ENCODE results near the gene TRABD2A.
A peak's percentile ranks its signal among the peaks of the same experiment; 100 is the strongest.
"Not testable (repeated sequence)": the region's sequence is repeated elsewhere in the genome, so short reads cannot be mapped to it uniquely, and the experiment has no call there.

The TRABD2A gene, protein sequence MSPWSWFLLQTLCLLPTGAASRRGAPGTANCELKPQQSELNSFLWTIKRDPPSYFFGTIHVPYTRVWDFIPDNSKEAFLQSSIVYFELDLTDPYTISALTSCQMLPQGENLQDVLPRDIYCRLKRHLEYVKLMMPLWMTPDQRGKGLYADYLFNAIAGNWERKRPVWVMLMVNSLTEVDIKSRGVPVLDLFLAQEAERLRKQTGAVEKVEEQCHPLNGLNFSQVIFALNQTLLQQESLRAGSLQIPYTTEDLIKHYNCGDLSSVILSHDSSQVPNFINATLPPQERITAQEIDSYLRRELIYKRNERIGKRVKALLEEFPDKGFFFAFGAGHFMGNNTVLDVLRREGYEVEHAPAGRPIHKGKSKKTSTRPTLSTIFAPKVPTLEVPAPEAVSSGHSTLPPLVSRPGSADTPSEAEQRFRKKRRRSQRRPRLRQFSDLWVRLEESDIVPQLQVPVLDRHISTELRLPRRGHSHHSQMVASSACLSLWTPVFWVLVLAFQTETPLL

DNA sequence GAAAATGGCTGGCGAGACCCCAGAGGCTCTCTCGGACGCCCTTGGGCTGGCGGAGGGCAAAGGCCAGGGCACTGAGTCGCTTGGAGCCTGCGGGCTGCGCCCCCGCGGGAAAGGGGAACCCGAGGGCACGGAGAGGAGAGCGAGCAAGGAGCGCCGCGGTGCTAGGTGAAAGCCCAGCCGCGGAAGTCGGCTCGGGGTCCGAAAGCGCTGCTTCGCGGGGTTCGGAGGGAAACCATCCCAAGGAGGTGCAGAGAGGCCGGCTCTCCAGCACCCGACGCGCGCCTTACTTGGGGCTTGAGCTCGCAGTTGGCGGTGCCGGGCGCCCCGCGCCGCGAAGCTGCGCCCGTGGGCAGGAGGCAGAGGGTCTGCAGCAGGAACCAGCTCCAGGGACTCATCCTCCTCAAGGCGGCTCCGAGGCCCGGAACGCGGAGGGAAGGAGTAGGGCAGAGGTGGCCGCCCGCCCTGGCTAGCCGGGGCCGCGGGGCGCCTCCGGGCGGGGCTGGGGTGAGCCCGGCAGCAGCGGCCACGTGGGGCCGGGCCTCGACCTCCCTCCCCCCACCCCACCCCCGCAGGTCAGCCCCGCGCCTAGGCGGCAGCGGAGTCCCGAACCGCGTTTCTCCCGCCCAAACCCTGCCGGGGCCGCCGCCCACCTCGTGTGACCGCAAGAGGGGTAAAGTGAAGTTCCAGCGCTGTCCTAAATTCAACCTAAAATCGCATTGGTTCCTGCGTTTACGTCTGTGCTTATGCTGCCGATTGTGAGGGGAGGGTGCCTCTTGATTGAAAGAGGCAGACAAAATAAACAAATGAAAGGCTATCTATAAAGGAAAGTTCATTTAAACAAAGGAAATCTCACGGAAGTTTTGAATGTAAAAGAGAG is at the start of gene TRABD2A:
TRABD2A (minus strand) TSS at position 440 of the 877 bp plus-strand sequence; CDS start at position 395, 45 bp downstream.
- no peak for DNase-seq

- DNase-seq, result no peak
Measured at GRCh38 chr2:84927275-84927627, 46.4 kb upstream of the TRABD2A start.

- DNase-seq, result peak; percentile 89 to 90
Measured at GRCh38 chr2:84925724-84926376, 45.0 kb upstream of the TRABD2A start.

DNA sequence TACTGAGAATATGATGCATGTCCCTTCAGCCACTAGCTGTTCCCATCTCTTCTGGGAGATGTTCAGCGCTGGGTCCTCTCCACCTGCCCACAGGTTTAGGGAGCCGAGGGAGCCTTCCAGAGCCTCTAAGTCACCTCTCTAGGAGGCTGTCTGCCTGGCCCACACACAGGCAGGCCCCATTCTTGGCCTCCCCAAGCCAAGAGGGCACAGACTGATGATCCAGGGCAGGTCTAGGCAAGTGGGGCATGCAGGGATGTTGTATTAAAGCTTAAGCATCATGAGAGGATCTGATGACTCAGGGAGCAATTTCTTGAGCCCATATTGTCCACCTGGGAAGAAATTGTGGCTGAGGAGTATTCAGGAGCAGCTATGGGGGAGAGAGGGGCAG is 44.4 kb upstream of the TRABD2A start:
- no peak for DNase-seq

GRCh38 chr2:84924173-84925106 is 43.6 kb upstream of the TRABD2A start:
- no peak for DNase-seq

- DNase-seq, result no peak
Measured at GRCh38 chr2:84923009-84923408, 42.1 kb upstream of the TRABD2A start.

DNA sequence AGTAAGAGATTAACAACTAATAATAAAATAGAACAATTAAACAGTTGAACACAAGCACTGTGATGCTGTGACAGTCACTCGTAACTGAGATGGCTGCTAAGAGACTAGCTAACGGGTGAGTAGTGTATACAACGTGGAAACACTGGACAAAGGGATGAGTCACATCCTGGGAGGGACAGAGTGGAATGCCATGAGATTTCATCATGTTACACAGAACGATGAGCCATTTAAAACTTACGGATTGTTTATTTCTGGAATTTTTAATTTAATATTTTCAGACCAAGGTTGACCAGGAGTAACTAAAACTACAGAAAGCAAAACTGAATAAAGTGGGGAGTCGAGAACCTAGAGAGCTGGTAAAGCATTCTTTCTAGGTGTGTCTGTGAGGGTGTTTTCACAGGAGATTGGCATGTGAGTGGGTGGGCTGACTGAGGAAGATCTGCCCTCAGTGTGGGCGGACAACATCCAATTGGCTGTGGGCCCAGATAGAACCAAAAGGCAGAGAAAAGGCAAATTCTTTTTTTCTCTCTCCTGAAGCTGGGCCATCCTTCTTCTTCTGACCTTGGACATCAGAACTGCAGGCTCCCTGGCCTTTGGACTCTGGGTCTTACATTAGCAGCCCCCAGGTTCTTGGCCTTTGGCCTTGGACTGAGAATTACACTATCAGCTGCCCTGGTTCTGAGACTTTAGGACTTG is 39.1 kb upstream of the TRABD2A start:
- DNase-seq, result no peak

GRCh38 chr2:84918430-84918829 is 37.5 kb upstream of the TRABD2A start:
- no peak for DNase-seq

DNA sequence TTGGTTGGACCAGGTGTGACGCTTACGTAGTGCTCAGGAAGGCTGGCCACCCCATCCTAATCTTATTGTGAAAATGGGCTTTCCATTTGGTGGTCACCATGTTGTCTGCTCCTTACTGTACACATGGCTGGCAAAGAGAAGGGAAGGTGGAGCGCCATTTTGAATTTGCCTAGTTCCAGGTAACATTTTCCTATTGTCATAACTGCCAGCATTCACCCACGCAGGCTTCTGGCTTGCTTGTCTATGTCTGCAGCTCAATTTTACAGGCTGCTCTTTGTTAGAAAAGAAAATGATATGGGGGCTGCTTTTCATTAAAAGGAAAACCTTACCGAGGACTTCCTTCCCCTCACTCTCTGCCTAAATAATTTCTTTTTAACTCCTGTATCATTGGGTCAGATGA is 36.9 kb upstream of the TRABD2A start:
- not testable (repeated sequence) for DNase-seq

- not testable (repeated sequence) for DNase-seq
Measured at GRCh38 chr2:84915675-84916074, 34.8 kb upstream of the TRABD2A start.

GRCh38 chr2:84914334-84914733 is 33.5 kb upstream of the TRABD2A start:
- DNase-seq, result no peak

DNA sequence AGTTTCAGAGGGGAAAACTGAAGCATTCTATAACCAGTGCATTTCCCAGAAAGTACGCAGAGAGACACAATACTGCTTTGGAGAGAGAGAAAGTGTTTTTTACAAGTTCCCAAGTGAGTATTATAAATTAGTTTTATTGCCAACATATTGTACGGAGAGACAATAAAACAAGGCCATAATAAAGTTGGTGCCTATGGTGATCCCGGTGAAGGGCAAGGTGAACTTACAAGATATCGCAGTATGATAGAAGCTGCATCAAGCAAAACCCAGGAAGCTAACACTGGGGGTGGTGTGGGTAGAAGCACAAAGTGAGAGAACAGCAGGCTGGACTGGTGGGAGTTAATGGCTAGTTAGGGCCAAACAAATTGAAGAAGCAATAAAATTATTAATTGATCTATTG is 32.1 kb upstream of the TRABD2A start:
- DNase-seq, result no peak

DNA sequence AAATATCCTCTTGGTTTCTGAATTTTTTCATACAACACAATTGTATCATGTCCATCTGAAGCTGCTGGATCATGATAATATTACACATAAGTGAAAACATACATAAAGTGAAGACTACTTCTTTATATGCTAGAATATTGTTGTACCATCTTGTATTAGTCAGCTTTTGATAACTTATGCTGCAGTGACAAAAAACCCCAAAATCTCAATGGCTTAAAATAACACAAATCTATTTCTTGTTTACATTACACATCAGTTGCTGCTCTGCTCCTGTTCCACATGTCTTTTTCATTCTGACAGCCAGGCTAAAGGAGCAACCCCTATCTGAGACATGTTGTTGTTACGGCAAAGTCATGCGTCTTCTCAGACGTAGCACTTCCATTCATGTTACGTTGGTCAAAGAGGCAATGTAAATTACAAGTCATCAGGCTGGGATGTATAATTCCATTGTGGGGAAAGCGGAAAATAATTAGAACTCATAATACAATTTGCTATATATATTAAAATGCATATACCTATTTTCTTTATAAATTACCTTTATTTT is 30.3 kb upstream of the TRABD2A start:
- DNase-seq, result no peak

- no peak for DNase-seq
Measured at GRCh38 chr2:84908948-84909713, 28.2 kb upstream of the TRABD2A start.

- DNase-seq, result peak; percentile 56 to 68
Measured at GRCh38 chr2:84906900-84907714, 26.2 kb upstream of the TRABD2A start.

GRCh38 chr2:84906108-84906899 is 25.4 kb upstream of the TRABD2A start:
- no peak for DNase-seq

DNA sequence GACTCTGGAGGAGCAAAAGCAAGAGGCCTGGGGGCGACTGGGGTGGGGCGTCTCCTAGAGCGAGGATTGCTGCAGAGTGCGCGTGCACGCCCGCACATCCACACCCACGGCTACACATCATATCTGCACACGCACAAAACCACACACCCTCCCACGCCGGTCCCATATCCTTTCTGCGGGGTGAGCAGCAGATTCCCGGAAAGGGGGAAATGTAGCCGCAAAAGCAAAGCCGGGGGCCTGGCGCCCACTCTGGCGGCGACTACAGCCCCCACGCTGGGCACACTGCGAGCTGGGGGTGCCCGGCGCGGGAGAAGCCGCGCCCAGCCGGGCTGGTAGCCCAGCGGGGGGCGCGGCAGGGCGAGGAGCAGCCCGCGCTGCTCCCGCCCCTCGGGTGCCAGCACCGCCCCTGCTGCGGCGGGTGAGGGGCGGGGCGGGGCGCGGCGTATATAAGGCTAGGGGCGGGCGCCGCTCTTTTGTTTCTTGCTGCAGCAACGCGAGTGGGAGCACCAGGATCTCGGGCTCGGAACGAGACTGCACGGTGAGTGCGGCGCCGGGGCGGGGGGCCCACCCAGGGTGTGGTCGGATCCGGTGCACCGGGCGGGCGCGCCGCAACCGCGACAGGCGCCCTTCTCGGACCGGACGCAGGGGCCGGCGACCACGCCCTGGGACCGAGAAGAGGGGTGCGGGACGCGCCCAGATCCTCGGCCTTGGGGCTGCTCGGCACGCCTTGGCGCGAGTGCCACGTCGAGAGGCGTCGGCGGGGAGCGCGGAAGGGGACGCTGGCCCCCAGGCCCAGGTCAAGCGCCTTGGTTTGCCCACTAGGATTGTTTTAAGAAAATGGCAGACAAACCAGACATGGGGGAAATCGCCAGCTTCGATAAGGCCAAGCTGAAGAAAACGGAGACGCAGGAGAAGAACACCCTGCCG is 24.6 kb upstream of the TRABD2A start, which contains the start of gene TMSB10:
TMSB10 (plus strand) TSS at position 476 of the 927 bp plus-strand sequence.
- DNase-seq, result peak; percentile 83 to 86

Data from NCI-H2081 (cell line).